Loucy (cell line): ENCODE measurements around the gene ASB9.

Experiments
- H2AFZ ChIP-seq: fragments of 200-600 bp; sonication (generic); 2 replicates; pipeline ENCODE4 v1.6.0; 2016; ENCODE audit warnings: antibody characterized with exemption, mild to moderate bottlenecking, low read length, moderate library complexity
- H3F3A ChIP-seq: fragments of 200-600 bp; 2 replicates; pipeline ENCODE4 v1.6.0; 2016; ENCODE audit warnings: antibody characterized with exemption, low read depth, mild to moderate bottlenecking
- H3K27me3 ChIP-seq: fragments of 200-600 bp; sonication (generic); 2 replicates; pipeline ENCODE4 v1.6.1; 2014; ENCODE audit warnings: low read length, mild to moderate bottlenecking; ENCODE audit not compliant: insufficient read depth, poor library complexity, severe bottlenecking
- H3K36me3 ChIP-seq: fragments of 200-600 bp; sonication (generic); 2 replicates; pipeline ENCODE4 v1.6.1; 2016; ENCODE audit warnings: low read length; ENCODE audit not compliant: insufficient read depth
- H3K4me1 ChIP-seq: fragments of 200-600 bp; sonication (generic); 2 replicates; pipeline ENCODE4 v1.5.1; 2014; ENCODE audit warnings: low read length, mild to moderate bottlenecking; ENCODE audit not compliant: insufficient read depth, poor library complexity, severe bottlenecking
- H3K4me2 ChIP-seq: fragments of 200-600 bp; sonication (generic); 2 replicates; pipeline ENCODE4 v1.6.0; 2014; ENCODE audit warnings: antibody characterized with exemption, low read length, low read depth, mild to moderate bottlenecking; ENCODE audit not compliant: poor library complexity, severe bottlenecking
- H3K4me3 ChIP-seq: fragments of 200-600 bp; sonication (generic); 2 replicates; pipeline ENCODE4 v1.5.1; 2014; ENCODE audit warnings: low read length, mild to moderate bottlenecking, mixed read lengths; ENCODE audit not compliant: poor library complexity, severe bottlenecking
- H3K79me2 ChIP-seq: fragments of 200-600 bp; sonication (generic); 2 replicates; pipeline ENCODE4 v1.6.1; 2014; ENCODE audit warnings: low read length; ENCODE audit not compliant: insufficient read depth
- H3K9ac ChIP-seq: fragments of 200-600 bp; sonication (generic); 2 replicates; pipeline ENCODE4 v1.6.0; 2014; ENCODE audit warnings: mild to moderate bottlenecking, low read depth, low read length, moderate library complexity; ENCODE audit not compliant: poor library complexity, severe bottlenecking
- H3K9me2 ChIP-seq: fragments of 200-600 bp; sonication (generic); replicated peaks from 2 replicates; pipeline ENCODE4 v1.6.1; 2016; ENCODE audit warnings: low read depth, low read length, mixed read lengths
- H3K9me3 ChIP-seq: fragments of 200-600 bp; sonication (generic); 2 replicates; pipeline ENCODE4 v1.6.1; 2014; ENCODE audit warnings: mild to moderate bottlenecking, antibody characterized with exemption, low read length, low read depth; ENCODE audit not compliant: insufficient read depth
- H4K20me1 ChIP-seq: fragments of 200-600 bp; sonication (generic); 2 replicates; pipeline ENCODE4 v1.6.0; 2014; ENCODE audit warnings: antibody characterized with exemption, low read length, mild to moderate bottlenecking; ENCODE audit not compliant: insufficient read depth, poor library complexity, severe bottlenecking
- CTCF ChIP-seq: fragments of 200-600 bp; sonication (generic); conservative IDR thresholded peaks from 2 replicates; pipeline ENCODE4 v1.5.1; 2014; ENCODE audit warnings: mild to moderate bottlenecking, antibody characterized with exemption, low read length
- EZH2phosphoT487 ChIP-seq: fragments of 200-600 bp; IDR thresholded peaks from 2 replicates; pipeline ENCODE4 v1.6.1; 2018; ENCODE audit warnings: antibody characterized with exemption, mild to moderate bottlenecking, moderate library complexity, borderline replicate concordance

The ASB9 gene

GRCh38 chrX:15233416-15234015, 36.4 kb downstream of the ASB9 start:
- Histone ChIP-seq H3K9me2 (no peaks in the 10 kb centered on the region), H3F3A (no peaks in the 10 kb centered on the region), H3K4me1 (no peaks in the 10 kb centered on the region), H4K20me1 (no peaks in the 10 kb centered on the region), H3K79me2 (no peaks in the 10 kb centered on the region), H2AFZ (no peak overlapping the region), H3K27me3 (no peaks in the 10 kb centered on the region), H3K36me3 (no peaks in the 10 kb centered on the region), H3K9me3 (no peaks in the 10 kb centered on the region), H3K9ac (no peak overlapping the region), H3K4me3 (no peak overlapping the region), H3K4me2 (no peak overlapping the region)
- TF ChIP-seq EZH2phosphoT487 (no peak), CTCF (no peak)

GRCh38 chrX:15224747-15225146, 45.1 kb downstream of the ASB9 start:
- H3K36me3 ChIP-seq, result no peaks in the 10 kb centered on the region
- H2AFZ ChIP-seq, result no peak overlapping the region
- H3K4me3 ChIP-seq, result no peak overlapping the region
- TF ChIP-seq CTCF (no peak), EZH2phosphoT487 (no peak)
- no peaks in the 10 kb centered on the region for H3F3A ChIP-seq
- no peaks in the 10 kb centered on the region for H3K79me2 ChIP-seq
- H3K9me2 ChIP-seq, result no peaks in the 10 kb centered on the region
- H3K27me3 ChIP-seq, result no peaks in the 10 kb centered on the region
- no peak overlapping the region for H3K9ac ChIP-seq
- H3K4me1 ChIP-seq, result no peaks in the 10 kb centered on the region
- H4K20me1 ChIP-seq, result no peaks in the 10 kb centered on the region
- H3K9me3 ChIP-seq, result no peaks in the 10 kb centered on the region
- no peak overlapping the region for H3K4me2 ChIP-seq

GRCh38 chrX:15221321-15221720, 48.6 kb downstream of the ASB9 start:
- H3K4me3 ChIP-seq, result no peak overlapping the region
- H3K9me3 ChIP-seq, result no peaks in the 10 kb centered on the region
- H3K27me3 ChIP-seq, result no peaks in the 10 kb centered on the region

More at GRCh38 chrX:15221321-15221720, 48.6 kb downstream of the ASB9 start:
- Histone ChIP-seq H3K9me2 (no peaks in the 10 kb centered on the region), H2AFZ (no peak overlapping the region), H3K9ac (no peak overlapping the region), H3F3A (no peaks in the 10 kb centered on the region), H4K20me1 (no peaks in the 10 kb centered on the region), H3K4me2 (no peak overlapping the region), H3K36me3 (no peaks in the 10 kb centered on the region), H3K79me2 (no peaks in the 10 kb centered on the region), H3K4me1 (no peaks in the 10 kb centered on the region)
- no peak for TF ChIP-seq EZH2phosphoT487
- no peak for TF ChIP-seq CTCF
